Activated T-cell treated with anti-CD3 and anti-CD28 coated beads for 4 hours (primary cell): ENCODE results near the gene SAV1.
"Not testable (repeated sequence)": the region's sequence is repeated elsewhere in the genome, so short reads cannot be mapped to it uniquely, and the experiment has no call there.

ENCODE experiments used
- DNase-seq: peaks from one replicate; pipeline ENCODE4 v3.0.0-alpha.2; 2020

SAV1 gene

DNA sequence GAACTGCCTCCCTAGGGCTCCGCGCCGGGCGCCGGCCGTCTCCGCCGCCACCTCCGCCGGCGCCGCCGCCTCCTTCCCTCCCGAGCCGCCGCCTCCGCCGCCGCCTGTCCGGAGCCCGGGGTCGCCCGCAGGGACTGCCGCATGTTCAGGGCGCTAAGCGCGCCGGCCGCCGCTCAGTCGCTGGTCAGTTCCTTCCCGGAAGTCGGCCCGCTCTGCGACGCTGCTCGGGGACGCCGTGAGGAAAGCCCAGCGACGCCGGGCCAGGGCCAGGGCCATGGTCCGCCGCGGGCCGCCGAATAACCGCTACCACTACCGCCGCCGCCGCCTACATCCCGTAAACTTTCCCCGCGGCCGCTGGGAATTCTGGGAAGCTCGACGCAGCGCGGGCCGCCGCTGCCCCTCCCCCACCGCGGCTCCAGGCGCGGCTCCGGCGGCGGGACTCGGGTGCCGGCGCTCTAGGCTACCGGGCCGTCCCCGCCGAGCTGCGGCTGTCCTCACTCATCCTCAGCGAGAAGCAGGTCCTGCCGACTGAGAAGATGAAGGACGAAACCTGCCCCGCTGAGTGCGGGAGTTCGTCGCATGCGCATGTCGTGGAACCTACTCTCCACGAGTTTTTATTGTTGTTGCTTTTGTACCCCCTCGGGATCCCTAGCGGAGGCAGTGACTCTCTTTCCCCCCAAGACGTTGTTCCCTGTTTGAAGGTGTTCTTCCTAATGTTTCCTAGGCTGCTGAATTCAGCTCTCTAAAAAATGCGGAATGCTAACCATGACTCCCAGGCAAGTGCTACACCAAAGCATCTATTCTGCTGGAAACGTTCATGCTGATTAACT is at the start of gene SAV1:
SAV1 (minus strand) TSS at position 311 of the 830 bp plus-strand sequence. CDS start 339 bp downstream, outside the sequence.
- DNase-seq: peak; percentile 21

DNA sequence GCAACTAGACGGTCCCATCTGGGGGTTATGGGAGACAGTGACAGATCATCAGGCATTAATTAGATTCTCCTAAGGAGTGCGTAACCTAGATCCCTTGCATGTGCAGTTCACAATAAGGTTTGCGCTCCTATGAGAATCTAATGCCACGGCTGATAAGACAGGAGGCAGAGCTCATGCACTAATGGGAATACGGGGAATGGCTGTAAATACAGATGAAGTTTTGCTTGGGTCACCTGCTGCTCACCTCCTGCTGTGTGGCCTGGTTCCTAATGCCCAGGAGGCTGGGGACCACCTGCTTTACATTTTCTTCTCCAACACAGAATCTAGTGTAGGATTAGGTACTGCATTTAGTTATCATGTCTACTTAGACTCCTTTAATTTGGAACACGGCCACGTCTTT is 49.7 kb upstream of the SAV1 start:
- DNase-seq: no peak

GRCh38 chr14:50714450-50715073 is 46.5 kb upstream of the SAV1 start:
- no peak for DNase-seq

DNA sequence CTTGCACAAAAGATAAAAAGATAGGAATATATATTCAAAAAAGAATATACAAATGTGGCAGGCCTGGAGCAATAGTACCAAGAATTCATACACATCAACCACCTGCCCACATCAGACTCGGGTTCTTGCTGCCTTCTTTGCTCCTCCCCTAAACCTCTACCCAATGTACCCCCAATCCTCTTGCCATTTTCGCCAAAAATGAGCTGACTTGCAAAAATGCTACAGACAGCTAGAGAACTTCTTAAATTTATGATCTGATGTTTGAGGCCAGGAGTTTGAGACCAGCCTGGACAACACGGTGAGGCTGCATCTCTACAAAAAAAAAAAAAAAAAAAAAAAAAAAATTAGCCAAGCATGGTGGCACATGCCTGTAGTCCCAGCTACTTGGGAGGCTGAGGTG is 42.9 kb upstream of the SAV1 start:
- no peak for DNase-seq

DNA sequence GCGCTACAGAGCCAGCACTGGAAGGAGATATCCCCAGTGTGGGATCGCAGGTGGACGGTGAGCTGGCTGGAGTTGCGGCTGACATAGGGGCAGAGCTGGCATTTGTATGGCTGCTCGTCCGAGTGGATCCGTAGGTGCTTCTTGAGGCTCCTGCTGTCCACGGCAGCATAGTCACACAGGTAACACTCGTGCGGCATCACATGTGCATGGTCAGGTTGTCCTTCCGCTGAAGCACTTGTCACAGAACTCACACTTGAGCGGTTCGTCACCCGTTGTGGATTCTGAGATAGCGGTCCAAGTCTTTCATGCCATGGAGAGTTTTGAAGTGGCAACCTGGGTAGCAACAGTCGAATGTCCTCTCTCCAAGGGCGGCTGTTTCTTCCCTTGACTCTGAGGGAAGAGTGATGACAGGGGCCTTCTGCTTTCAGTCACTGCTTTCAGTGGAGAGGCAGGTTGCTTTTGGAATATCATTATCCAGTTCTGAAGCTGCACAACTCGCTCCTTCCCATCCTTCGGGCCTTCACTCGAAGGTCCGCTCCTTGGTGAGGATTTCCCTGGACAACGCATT is 37.0 kb upstream of the SAV1 start:
- DNase-seq: no peak

- no peak for DNase-seq
These were observed 36.4 kb upstream of the SAV1 start for GRCh38 chr14:50704454-50705010.

DNA sequence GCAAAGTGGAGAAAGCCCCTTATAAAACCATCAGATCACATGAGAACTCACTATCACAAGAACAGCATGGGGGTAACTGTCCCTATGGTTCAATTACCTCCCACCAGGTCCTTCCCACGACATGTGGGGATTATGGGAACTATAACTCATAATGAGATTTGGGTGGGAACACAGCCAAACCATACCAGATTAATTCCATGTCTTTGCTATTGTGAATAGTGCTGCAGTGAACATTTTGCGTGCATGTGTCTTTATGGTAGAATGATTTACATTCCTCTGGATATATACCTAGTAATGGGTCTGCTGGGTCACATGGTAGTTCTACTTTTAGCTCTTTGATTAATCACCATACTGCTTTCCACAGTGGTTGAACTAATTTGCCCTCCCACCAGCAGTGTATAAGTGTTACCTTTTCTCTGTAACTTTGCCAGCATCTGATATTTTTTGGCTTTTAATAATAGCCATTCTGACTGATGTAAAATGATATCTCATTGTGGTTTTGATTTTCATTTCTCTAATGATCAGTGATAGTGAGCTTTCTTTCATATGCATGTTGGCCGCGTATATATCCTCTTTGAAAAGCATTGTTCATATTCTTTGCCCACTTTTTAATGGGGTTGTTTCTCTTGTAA is 29.7 kb upstream of the SAV1 start:
- no peak for DNase-seq

DNA sequence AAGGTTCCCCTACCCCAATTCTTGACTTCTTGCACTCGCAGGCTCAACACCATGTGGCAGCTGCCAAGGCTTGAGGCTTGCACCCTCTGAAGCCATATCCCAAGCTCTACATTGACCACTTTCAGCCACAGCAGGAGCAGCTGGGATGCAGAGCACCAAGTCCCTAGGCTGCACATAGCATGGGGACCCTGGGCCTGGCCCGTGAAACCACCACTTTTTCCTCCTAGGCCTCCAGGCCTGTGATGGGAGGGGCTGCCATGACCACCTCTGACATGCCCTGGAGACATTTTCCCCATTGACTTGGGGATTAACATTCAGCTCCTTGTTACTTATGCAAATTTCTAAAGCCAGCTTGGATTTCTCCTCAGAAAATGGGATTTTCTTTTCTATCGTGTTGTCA is 26.2 kb upstream of the SAV1 start:
- DNase-seq: not testable (repeated sequence)

- DNase-seq: no peak
These were observed 20.8 kb upstream of the SAV1 start for GRCh38 chr14:50688875-50689274.

DNA sequence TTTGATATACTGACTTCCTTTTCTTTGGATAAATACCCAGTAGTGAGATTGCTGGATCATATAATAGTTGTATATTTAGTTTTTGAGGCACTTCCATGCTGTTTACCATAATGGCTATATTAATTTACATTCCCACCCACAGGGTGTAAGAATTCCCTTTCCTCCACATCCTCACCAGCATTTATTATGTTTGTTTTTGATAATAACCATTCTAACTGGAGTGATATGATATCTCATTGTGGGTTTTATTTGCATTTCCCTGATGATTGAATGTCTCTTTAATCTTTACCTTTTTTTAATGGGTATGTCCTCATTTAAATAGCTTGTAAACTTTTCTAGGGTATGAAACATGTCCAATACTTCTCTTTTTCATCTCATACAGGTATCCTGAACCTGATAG is 11.6 kb upstream of the SAV1 start:
- DNase-seq: no peak

DNA sequence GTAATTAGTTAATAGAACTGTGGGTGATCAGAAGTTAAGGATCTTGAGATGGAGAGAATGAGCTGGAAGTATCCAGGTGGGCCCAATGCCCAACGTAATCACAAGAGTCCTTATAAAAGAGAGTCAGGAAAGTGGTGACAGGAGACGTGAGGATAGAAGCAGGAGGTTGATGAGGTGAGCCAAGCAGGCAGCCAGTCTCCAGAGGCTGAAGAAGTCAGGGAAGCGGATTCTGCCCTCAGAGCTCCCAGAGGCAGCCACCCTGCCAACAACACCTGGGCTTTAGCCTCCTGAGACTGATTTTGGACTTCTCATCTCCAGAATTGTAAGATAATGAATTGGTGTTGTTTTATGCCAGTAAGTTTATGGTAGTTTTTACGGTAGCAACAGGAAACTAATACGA is 10.1 kb upstream of the SAV1 start:
- no peak for DNase-seq

GRCh38 chr14:50677527-50678063 is 9.5 kb upstream of the SAV1 start:
- no peak for DNase-seq

GRCh38 chr14:50676814-50677516 is 8.9 kb upstream of the SAV1 start:
- no peak for DNase-seq

GRCh38 chr14:50675597-50675996 is 7.5 kb upstream of the SAV1 start:
- DNase-seq: no peak

DNA sequence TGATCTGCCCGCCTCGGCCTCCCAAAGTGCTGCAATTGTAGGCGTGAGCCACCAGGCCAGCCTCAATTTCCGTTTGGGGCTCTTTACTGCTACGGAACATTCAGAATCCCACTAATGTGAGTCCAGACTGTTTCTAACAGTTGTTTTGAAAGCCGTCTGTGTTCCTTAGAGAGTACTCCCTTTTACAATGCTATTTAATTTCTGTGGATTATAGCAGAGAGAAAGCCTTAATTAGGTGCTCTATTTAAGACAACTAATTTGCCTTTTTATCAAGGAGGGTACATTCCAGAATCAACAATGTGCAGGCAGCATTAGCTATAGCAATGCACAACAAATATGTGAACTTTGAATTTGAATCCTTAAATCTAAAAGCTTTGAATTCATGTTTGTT is 2.8 kb upstream of the SAV1 start:
- no peak for DNase-seq

GRCh38 chr14:50670196-50670865 is 2.2 kb upstream of the SAV1 start:
- DNase-seq: no peak

DNA sequence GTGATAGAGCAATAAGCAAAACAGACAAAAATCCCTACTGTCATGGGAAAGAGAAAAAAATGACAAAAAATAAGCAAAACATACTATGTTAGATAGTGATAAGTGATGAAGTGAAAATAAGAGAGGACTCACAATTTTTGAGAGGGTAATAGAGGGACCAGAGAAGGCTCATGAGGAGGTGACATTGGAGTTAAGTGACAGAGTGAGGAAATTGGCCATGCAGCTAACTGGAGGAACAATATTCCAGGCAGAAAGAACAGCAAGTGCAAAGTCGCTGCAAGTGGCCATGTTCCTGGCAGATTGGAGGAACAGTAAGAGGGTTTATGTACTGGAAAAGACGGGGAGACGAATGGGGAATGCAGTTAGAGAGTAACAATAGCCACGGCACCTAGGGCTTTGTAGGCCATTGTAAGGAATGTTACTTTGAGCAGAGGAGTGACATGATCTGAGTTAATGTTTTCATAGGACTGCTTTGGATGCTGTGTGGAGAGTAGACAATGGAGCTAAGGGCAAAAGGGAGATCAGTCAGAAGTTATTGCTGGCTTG is 1.4 kb upstream of the SAV1 start:
- DNase-seq: no peak

GRCh38 chr14:50668826-50669143 is 679 bp upstream of the SAV1 start:
- no peak for DNase-seq

DNA sequence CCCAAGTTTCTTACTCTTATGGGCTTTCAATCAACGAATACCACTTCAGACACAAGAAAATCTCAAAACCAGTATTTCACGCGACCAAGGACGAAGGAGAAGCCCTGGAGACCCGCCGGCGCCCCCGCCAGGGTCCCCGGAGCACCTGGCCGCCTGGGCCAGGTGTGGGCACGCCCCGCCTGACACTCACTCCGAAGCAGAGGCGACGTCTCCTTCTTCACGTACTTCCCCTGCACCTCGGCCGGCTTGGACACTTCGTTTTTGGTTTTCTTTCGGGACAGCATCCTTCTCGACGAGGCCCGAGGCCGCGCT is 466 bp downstream of the SAV1 start:
- DNase-seq: peak; percentile 10

- DNase-seq: no peak
These were observed 1.1 kb downstream of the SAV1 start for GRCh38 chr14:50666772-50667683.

DNA sequence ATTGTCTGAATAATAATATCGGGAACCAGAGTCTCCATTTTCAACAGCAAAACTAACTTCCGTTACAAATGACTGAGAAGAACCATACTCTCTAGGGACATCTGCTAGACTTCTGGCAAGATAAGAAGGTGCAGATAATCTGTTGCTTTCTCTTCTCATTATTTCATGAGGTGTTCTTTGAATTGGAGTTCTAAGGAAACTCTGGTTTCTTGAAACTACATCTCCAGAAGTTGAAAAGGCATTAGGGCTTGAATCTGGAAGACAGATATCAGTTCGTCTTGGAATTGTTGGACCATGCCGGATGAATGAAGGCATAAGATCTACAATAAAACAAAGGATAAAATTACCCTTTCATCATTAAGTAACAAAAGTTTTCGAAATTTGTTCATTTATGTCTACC is 2.8 kb downstream of the SAV1 start:
- DNase-seq: not testable (repeated sequence)
